Caco-2 (cell line): ENCODE results near the gene NSUN2. TPM values are rescaled to one million over a fixed set of nuclear protein-coding genes. Genes with fewer than 3 reads are reported as not detected.

ENCODE experiments used
- BruUV-seq: library from RNA; stranded (reverse); fragments of 400-500 nt; replicated peaks from 2 replicates; lab custom pipeline; 2021; lab: Mats Ljungman, UMichigan
- CTCF ChIA-PET: fragments of 300-600 bp; sonication (Branson Sonifier 250); formaldehyde crosslinking; loops from one replicate; lab custom pipeline; 2022; ENCODE audit warnings: antibody characterized with exemption; lab: Charles Lee
- POLR2A ChIA-PET: fragments of 300-600 bp; sonication (Branson Sonifier 250); formaldehyde crosslinking; loops from one replicate; lab custom pipeline; 2022; ENCODE audit warnings: antibody characterized with exemption; lab: Charles Lee
- DNase-seq, 2 experiments: peaks; one replicate each; pipeline versions ENCODE4 v3.0.0 to v3.0.0-alpha.2; 2020 to 2022
- H3K27me3 ChIP-seq: replicated peaks from 2 replicates; pipeline ENCODE4 v1.6.0; 2011; ENCODE audit warnings: low read length; ENCODE audit not compliant: control insufficient read depth, insufficient read depth
- H3K36me3 ChIP-seq: 2 replicates; pipeline ENCODE4 v1.5.1; 2011; ENCODE audit warnings: low read length; ENCODE audit not compliant: control insufficient read depth, insufficient read depth
- H3K4me1 ChIP-seq: fragments of 250-450 bp; sonication (Bioruptor Pico); 2 replicates; pipeline ENCODE4 v1.5.1; 2020; ENCODE audit warnings: mild to moderate bottlenecking
- H3K4me3 ChIP-seq: 2 replicates; pipeline ENCODE4 v1.5.1; 2011; ENCODE audit warnings: low read depth, mild to moderate bottlenecking, control low read depth, low read length
- H3K9me3 ChIP-seq: fragments of 250-450 bp; sonication (Bioruptor Pico); 2 replicates; pipeline ENCODE4 v1.5.1; 2020; ENCODE audit warnings: mild to moderate bottlenecking, moderate library complexity
- H3K27ac Mint-ChIP-seq: one replicate; pipeline ENCODE4 v1.8.0; 2022; ENCODE audit warnings: mixed read lengths; ENCODE audit not compliant: unreplicated experiment
- H3K27me3 Mint-ChIP-seq: one replicate; pipeline ENCODE4 v1.8.0; 2022; ENCODE audit warnings: mixed read lengths; ENCODE audit not compliant: insufficient read depth, unreplicated experiment
- H3K36me3 Mint-ChIP-seq: one replicate; pipeline ENCODE4 v1.8.0; 2022; ENCODE audit warnings: mild to moderate bottlenecking, mixed read lengths; ENCODE audit not compliant: insufficient read depth, unreplicated experiment
- H3K4me1 Mint-ChIP-seq: one replicate; pipeline ENCODE4 v1.8.0; 2022; ENCODE audit warnings: low read depth, mixed read lengths; ENCODE audit not compliant: unreplicated experiment
- H3K4me3 Mint-ChIP-seq: one replicate; pipeline ENCODE4 v1.8.0; 2022; ENCODE audit warnings: mild to moderate bottlenecking, moderate library complexity, mixed read lengths; ENCODE audit not compliant: unreplicated experiment
- H3K9me3 Mint-ChIP-seq: one replicate; pipeline ENCODE4 v1.8.0; 2022; ENCODE audit warnings: mixed read lengths; ENCODE audit not compliant: unreplicated experiment
- CTCF ChIP-seq, 2 experiments: fragments of 200-600 bp in 1 of 2; IDR thresholded peaks; 1 replicate in 1 of 2; 2 replicates in 1 of 2; pipeline versions ENCODE4 v1.5.1 to v1.8.0; 2011 to 2022; ENCODE audit warnings: antibody characterized with exemption in 1 of 2, control low read depth in 1 of 2, inconsistent platforms in 1 of 2, low read depth in 1 of 2, low read length in 1 of 2, mild to moderate bottlenecking in 1 of 2, moderate library complexity in 1 of 2; ENCODE audit not compliant: insufficient read depth in 1 of 2, severe bottlenecking in 1 of 2, unreplicated experiment in 1 of 2
- intact Hi-C: fragments of 100-400 bp; cut with micrococcal nuclease; formaldehyde crosslinking; loops from one replicate; pipeline ENCODE4 v1.10.0; 2022; ENCODE audit not compliant: unreplicated experiment
- total RNA-seq: library from RNA; stranded (reverse); gene quantifications from 2 replicates; pipeline ENCODE4 v1.2.3, GENCODE V29; 2022

Gene NSUN2
- total RNA-seq, 1 experiment from 2014 or later, result 93.8 TPM

GRCh38 chr5:6656680-6657079 is 23.8 kb upstream of the NSUN2 start:
- POLR2A ChIA-PET, result no interaction called here

GRCh38 chr5:6655432-6655831 is 22.6 kb upstream of the NSUN2 start:
- Mint-ChIP-seq H3K4me3 (no peak overlapping the region), H3K27me3 (no peaks in the 10 kb centered on the region), H3K36me3 (peaks cover 30% of the 10 kb centered on the region), H3K4me1 (no peaks in the 10 kb centered on the region), H3K9me3 (peaks cover 14% of the 10 kb centered on the region), H3K27ac (no peak overlapping the region)
- Histone ChIP-seq H3K4me1 (no peaks in the 10 kb centered on the region), H3K4me3 (no peak overlapping the region), H3K36me3 (no peaks in the 10 kb centered on the region; the same call in 1 of the 2 replicates), H3K27me3 (no peaks in the 10 kb centered on the region), H3K9me3 (no peaks in the 10 kb centered on the region)
- ChIA-PET POLR2A (no interaction called here), CTCF (no interaction called here)
- BruUV-seq, result no TSS peak
- no peak for DNase-seq
- intact Hi-C loops, result no loop called here
- no peak for TF ChIP-seq CTCF (IDR thresholded peaks at IDR 0.05; ENCODE audit: insufficient read depth in 1 of 2, low read depth in 1 of 2, low read length in 1 of 2, severe bottlenecking in 1 of 2, unreplicated experiment in 1 of 2)

More at GRCh38 chr5:6656680-6657079, 23.8 kb upstream of the NSUN2 start:
- DNase-seq, result no peak
- Mint-ChIP-seq H3K27me3 (no peaks in the 10 kb centered on the region), H3K4me3 (no peak overlapping the region), H3K9me3 (peaks cover 14% of the 10 kb centered on the region), H3K36me3 (peaks cover 30% of the 10 kb centered on the region), H3K4me1 (no peaks in the 10 kb centered on the region), H3K27ac (no peak overlapping the region)
- CTCF ChIA-PET, result no interaction called here
- intact Hi-C loops, result no loop called here
- no peaks in the 10 kb centered on the region for H3K27me3 ChIP-seq
- no peak for TF ChIP-seq CTCF (IDR thresholded peaks at IDR 0.05; ENCODE audit: insufficient read depth in 1 of 2, low read depth in 1 of 2, low read length in 1 of 2, severe bottlenecking in 1 of 2, unreplicated experiment in 1 of 2)
- no peaks in the 10 kb centered on the region for H3K9me3 ChIP-seq
- no TSS peak for BruUV-seq
- H3K4me1 ChIP-seq, result no peaks in the 10 kb centered on the region
- H3K4me3 ChIP-seq, result no peak overlapping the region
- no peaks in the 10 kb centered on the region; the same call in 1 of the 2 replicates for H3K36me3 ChIP-seq

GRCh38 chr5:6652025-6652424 is 19.2 kb upstream of the NSUN2 start:
- no peak overlapping the region for H3K4me3 ChIP-seq
- POLR2A ChIA-PET, result no interaction called here

More at GRCh38 chr5:6652025-6652424, 19.2 kb upstream of the NSUN2 start:
- peaks cover 13% of the 10 kb centered on the region for H3K9me3 Mint-ChIP-seq
- intact Hi-C loops, result no loop called here
- H3K27me3 Mint-ChIP-seq, result no peaks in the 10 kb centered on the region
- H3K36me3 Mint-ChIP-seq, result peaks cover 12% of the 10 kb centered on the region
- no peak overlapping the region for H3K4me3 Mint-ChIP-seq
- no peaks in the 10 kb centered on the region for H3K9me3 ChIP-seq
- H3K4me1 Mint-ChIP-seq, result no peaks in the 10 kb centered on the region
- CTCF ChIA-PET, result no interaction called here
- no peaks in the 10 kb centered on the region; the same call in 1 of the 2 replicates for H3K36me3 ChIP-seq
- no peak for TF ChIP-seq CTCF (IDR thresholded peaks at IDR 0.05; ENCODE audit: insufficient read depth in 1 of 2, low read depth in 1 of 2, low read length in 1 of 2, severe bottlenecking in 1 of 2, unreplicated experiment in 1 of 2)
- no peak overlapping the region for H3K27ac Mint-ChIP-seq
- no peak for DNase-seq
- no TSS peak for BruUV-seq
- H3K4me1 ChIP-seq, result no peaks in the 10 kb centered on the region
- no peaks in the 10 kb centered on the region for H3K27me3 ChIP-seq
